HuH-7 (cell line): ENCODE results near the gene NIPSNAP2.
"Not testable (repeated sequence)": the region's sequence is repeated elsewhere in the genome, so short reads cannot be mapped to it uniquely, and the experiment has no call there.

Experiments
- DNase-seq: peaks from one replicate; pipeline ENCODE4 v3.0.0; 2011; ENCODE audit warnings: low spot score

The NIPSNAP2 gene

GRCh38 chr7:55964261-55965099 is at the start of gene NIPSNAP2:
TSS of gene NIPSNAP2 (plus strand) at chr7:55964585. CDS start at chr7:55964610, 25 bp downstream.
- DNase-seq: peak; percentile 93

- DNase-seq: no peak
These were observed 46.6 kb upstream of the NIPSNAP2 start for GRCh38 chr7:55917771-55918170.

- no peak for DNase-seq
These were observed 36.2 kb upstream of the NIPSNAP2 start for GRCh38 chr7:55928006-55928767.

- DNase-seq: peak; percentile 21
These were observed 32.8 kb upstream of the NIPSNAP2 start for GRCh38 chr7:55931421-55932151.

GRCh38 chr7:55939514-55940123 is 24.8 kb upstream of the NIPSNAP2 start:
- DNase-seq: no peak

GRCh38 chr7:55946545-55946944 is 17.8 kb upstream of the NIPSNAP2 start:
- no peak for DNase-seq

GRCh38 chr7:55951637-55952351 is 12.6 kb upstream of the NIPSNAP2 start, which contains the start of gene MRPS17:
TSS of gene MRPS17 (plus strand) at chr7:55951877. CDS start at chr7:55953196, 1,319 bp downstream.
- peak; percentile 99 for DNase-seq

- not testable (repeated sequence) for DNase-seq
These were observed 12.1 kb upstream of the NIPSNAP2 start for GRCh38 chr7:55952352-55952671.

- DNase-seq: no peak
These were observed 10.5 kb upstream of the NIPSNAP2 start for GRCh38 chr7:55953707-55954475.

- DNase-seq: no peak
These were observed 7.2 kb upstream of the NIPSNAP2 start for GRCh38 chr7:55957190-55957589.

GRCh38 chr7:55962014-55962413 is 2.4 kb upstream of the NIPSNAP2 start:
- DNase-seq: no peak

GRCh38 chr7:55963584-55964168 is 709 bp upstream of the NIPSNAP2 start:
- no peak for DNase-seq

- DNase-seq: no peak
These were observed 700 bp downstream of the NIPSNAP2 start for GRCh38 chr7:55965100-55965470.

GRCh38 chr7:55965805-55966421 is 1.5 kb downstream of the NIPSNAP2 start:
- DNase-seq: no peak

- DNase-seq: no peak
These were observed 2.5 kb downstream of the NIPSNAP2 start for GRCh38 chr7:55966851-55967250.

- no peak for DNase-seq
These were observed 5.0 kb downstream of the NIPSNAP2 start for GRCh38 chr7:55969391-55969790.

GRCh38 chr7:55970561-55970960 is 6.2 kb downstream of the NIPSNAP2 start:
- no peak for DNase-seq

GRCh38 chr7:55970978-55971377 is 6.6 kb downstream of the NIPSNAP2 start:
- no peak for DNase-seq

GRCh38 chr7:55973747-55974250 is 9.4 kb downstream of the NIPSNAP2 start:
- DNase-seq: no peak
